SK-N-SH (cell line): ENCODE data around the gene WDR62.
"Not testable (repeated sequence)": the region's sequence is repeated elsewhere in the genome, so short reads cannot be mapped to it uniquely, and the experiment has no call there.

ENCODE experiments used
- EZH2phosphoT487 ChIP-seq: fragments of 200-600 bp; sonication (generic); IDR thresholded peaks from 2 replicates; pipeline ENCODE4 v1.6.1; 2017; ENCODE audit warnings: low read depth, mixed run types, mild to moderate bottlenecking, antibody characterized with exemption, moderate library complexity, borderline replicate concordance
- MXI1 ChIP-seq: IDR thresholded peaks from 2 replicates; pipeline ENCODE4 v1.6.1; 2012; ENCODE audit warnings: mild to moderate bottlenecking, low read depth, low read length, improper control_type of control experiment
- NFIC ChIP-seq: IDR thresholded peaks from 2 replicates; pipeline ENCODE4 v1.4.0; 2012; ENCODE audit warnings: borderline replicate concordance
- NRF1 ChIP-seq: IDR thresholded peaks from 2 replicates; pipeline ENCODE4 v1.6.1; 2012; ENCODE audit warnings: low read depth, mild to moderate bottlenecking, low read length
- POLR2AphosphoS5 ChIP-seq: IDR thresholded peaks from 2 replicates; pipeline ENCODE4 v1.6.1; 2012; ENCODE audit warnings: low read depth, low read length
- TF ChIP-seq, protein P1 (sequence below): fragments of 200-600 bp; sonication (generic); IDR thresholded peaks from 2 replicates; pipeline ENCODE4 v1.6.1; 2017; ENCODE audit warnings: antibody characterized with exemption, mild to moderate bottlenecking, moderate library complexity
- TF ChIP-seq, protein P2 (sequence below): IDR thresholded peaks from 2 replicates; pipeline ENCODE4; 2012
- TF ChIP-seq, protein P3 (sequence below): fragments of 150-350 bp; IDR thresholded peaks from 2 replicates; pipeline ENCODE4 v1.6.1; 2017; ENCODE audit warnings: antibody characterized with exemption, low read length, low read depth, borderline replicate concordance
- TF ChIP-seq, protein P4 (sequence below): fragments of 150-350 bp; IDR thresholded peaks from 2 replicates; pipeline ENCODE4 v1.6.1; 2016; ENCODE audit warnings: mild to moderate bottlenecking, low read depth, low read length

DNA sequence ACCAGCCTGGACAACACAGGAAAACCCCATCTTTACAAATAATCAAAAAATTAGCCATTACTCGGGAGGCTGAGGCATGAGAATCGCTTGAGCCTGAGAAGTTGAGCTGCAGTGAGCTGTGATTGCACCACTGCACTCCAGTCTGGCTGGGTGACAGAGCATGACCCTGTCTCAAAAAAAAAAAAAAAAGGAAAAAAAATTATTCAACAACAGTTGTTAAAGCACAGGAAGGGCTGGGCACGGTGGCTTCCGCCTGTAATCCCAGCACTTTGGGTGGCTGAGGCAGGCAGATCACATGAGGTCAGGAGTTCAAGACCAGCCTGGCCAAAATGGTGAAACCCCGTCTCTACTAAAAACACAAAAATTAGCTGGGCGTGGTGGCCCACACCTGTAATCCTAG, 76.5 kb downstream of the WDR62 start:
- TF ChIP-seq, protein P1, sequence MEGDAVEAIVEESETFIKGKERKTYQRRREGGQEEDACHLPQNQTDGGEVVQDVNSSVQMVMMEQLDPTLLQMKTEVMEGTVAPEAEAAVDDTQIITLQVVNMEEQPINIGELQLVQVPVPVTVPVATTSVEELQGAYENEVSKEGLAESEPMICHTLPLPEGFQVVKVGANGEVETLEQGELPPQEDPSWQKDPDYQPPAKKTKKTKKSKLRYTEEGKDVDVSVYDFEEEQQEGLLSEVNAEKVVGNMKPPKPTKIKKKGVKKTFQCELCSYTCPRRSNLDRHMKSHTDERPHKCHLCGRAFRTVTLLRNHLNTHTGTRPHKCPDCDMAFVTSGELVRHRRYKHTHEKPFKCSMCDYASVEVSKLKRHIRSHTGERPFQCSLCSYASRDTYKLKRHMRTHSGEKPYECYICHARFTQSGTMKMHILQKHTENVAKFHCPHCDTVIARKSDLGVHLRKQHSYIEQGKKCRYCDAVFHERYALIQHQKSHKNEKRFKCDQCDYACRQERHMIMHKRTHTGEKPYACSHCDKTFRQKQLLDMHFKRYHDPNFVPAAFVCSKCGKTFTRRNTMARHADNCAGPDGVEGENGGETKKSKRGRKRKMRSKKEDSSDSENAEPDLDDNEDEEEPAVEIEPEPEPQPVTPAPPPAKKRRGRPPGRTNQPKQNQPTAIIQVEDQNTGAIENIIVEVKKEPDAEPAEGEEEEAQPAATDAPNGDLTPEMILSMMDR = not testable (repeated sequence)
- TF ChIP-seq, protein P2, sequence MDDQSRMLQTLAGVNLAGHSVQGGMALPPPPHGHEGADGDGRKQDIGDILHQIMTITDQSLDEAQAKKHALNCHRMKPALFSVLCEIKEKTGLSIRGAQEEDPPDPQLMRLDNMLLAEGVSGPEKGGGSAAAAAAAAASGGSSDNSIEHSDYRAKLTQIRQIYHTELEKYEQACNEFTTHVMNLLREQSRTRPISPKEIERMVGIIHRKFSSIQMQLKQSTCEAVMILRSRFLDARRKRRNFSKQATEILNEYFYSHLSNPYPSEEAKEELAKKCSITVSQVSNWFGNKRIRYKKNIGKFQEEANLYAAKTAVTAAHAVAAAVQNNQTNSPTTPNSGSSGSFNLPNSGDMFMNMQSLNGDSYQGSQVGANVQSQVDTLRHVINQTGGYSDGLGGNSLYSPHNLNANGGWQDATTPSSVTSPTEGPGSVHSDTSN = not testable (repeated sequence)
- TF ChIP-seq POLR2AphosphoS5, MXI1, EZH2phosphoT487, NFIC, NRF1: not testable (repeated sequence)
- TF ChIP-seq, protein P3, sequence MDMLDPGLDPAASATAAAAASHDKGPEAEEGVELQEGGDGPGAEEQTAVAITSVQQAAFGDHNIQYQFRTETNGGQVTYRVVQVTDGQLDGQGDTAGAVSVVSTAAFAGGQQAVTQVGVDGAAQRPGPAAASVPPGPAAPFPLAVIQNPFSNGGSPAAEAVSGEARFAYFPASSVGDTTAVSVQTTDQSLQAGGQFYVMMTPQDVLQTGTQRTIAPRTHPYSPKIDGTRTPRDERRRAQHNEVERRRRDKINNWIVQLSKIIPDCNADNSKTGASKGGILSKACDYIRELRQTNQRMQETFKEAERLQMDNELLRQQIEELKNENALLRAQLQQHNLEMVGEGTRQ = not testable (repeated sequence)
- TF ChIP-seq, protein P4, sequence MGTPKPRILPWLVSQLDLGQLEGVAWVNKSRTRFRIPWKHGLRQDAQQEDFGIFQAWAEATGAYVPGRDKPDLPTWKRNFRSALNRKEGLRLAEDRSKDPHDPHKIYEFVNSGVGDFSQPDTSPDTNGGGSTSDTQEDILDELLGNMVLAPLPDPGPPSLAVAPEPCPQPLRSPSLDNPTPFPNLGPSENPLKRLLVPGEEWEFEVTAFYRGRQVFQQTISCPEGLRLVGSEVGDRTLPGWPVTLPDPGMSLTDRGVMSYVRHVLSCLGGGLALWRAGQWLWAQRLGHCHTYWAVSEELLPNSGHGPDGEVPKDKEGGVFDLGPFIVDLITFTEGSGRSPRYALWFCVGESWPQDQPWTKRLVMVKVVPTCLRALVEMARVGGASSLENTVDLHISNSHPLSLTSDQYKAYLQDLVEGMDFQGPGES = not testable (repeated sequence)
